ENCODE data around the gene SOD1. TPM values are rescaled to one million over a fixed set of nuclear protein-coding genes. Genes with fewer than 3 reads are reported as not detected.

The SOD1 gene
- total and polyA plus RNA-seq, 2 donors (not counting 1 experiment from before 2014, with no cell fraction given), result 91.2 to 123 TPM

DNA sequence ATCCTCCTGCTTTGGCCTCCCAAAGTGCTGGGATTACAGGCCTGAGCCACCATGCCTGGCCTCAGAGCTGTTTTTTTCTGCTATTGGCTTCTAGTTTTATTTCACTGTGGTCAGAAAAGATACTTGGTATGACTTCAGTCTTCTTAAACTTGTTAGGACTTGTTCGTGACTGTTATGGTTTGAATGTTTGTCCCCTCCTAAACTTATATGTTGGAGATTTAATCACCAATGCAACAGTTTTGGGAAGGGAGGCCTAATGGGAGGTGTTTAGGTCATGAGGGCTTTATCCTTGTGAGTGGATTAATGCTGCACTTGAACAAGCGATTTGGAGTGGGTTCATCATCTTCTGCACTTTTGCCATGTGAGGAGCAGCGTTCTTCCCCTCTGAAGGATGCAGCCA, 24.5 kb upstream of the SOD1 start:
- no peak overlapping the region for H3K4me2 ChIP-seq (replicated peaks; ENCODE audit: low read depth, low read length, poor library complexity, severe bottlenecking)
- H3K9ac ChIP-seq (ENCODE audit: low read length), result no peak overlapping the region
- no peaks in the 10 kb centered on the region for H3K4me1 Mint-ChIP-seq
- ATAC-seq (ENCODE audit: low read depth) (no peak), DNase-seq (no peak)
- peaks cover 4% of the 10 kb centered on the region for H3K27me3 Mint-ChIP-seq
- CTCF ChIA-PET, result no interaction called here
- no peaks in the 10 kb centered on the region for H3K36me3 ChIP-seq (replicated peaks in 1 of 2; ENCODE audit: control extremely low read depth in 1 of 2, control insufficient read depth in 1 of 2, extremely low read depth in 1 of 2, insufficient read depth in 2 of 2, low read length in 1 of 2)
- H3K27ac Mint-ChIP-seq, result no peak overlapping the region
- no peak overlapping the region for H2AFZ ChIP-seq (ENCODE audit: insufficient read depth, low read depth, low read length, poor library complexity, severe bottlenecking)
- WGBS (ENCODE audit: insufficient coverage), result no CpG with 5 or more reads among the region's 3 CpGs
- no peak for TF ChIP-seq EZH2 (IDR thresholded peaks at IDR 0.05; ENCODE audit: borderline replicate concordance, insufficient read depth, low read depth, low read length, poor library complexity, severe bottlenecking)
- TF ChIP-seq, protein P1, sequence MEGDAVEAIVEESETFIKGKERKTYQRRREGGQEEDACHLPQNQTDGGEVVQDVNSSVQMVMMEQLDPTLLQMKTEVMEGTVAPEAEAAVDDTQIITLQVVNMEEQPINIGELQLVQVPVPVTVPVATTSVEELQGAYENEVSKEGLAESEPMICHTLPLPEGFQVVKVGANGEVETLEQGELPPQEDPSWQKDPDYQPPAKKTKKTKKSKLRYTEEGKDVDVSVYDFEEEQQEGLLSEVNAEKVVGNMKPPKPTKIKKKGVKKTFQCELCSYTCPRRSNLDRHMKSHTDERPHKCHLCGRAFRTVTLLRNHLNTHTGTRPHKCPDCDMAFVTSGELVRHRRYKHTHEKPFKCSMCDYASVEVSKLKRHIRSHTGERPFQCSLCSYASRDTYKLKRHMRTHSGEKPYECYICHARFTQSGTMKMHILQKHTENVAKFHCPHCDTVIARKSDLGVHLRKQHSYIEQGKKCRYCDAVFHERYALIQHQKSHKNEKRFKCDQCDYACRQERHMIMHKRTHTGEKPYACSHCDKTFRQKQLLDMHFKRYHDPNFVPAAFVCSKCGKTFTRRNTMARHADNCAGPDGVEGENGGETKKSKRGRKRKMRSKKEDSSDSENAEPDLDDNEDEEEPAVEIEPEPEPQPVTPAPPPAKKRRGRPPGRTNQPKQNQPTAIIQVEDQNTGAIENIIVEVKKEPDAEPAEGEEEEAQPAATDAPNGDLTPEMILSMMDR (IDR thresholded peaks at IDR 0.05), result no peak
- POLR2A ChIA-PET, result no interaction called here
- H3K4me1 ChIP-seq (ENCODE audit: control insufficient read depth in 2 of 2, insufficient read depth in 2 of 2, low read length in 2 of 2), result no peaks in the 10 kb centered on the region
- H3K9me3 Mint-ChIP-seq (ENCODE audit: insufficient read depth), result peaks cover 5% of the 10 kb centered on the region
- no peaks in the 10 kb centered on the region for H4K20me1 ChIP-seq (ENCODE audit: control insufficient read depth, insufficient read depth, low read length, poor library complexity, severe bottlenecking)
- intact Hi-C loops (cut with micrococcal nuclease), result no loop called here
- no peaks in the 10 kb centered on the region for H3K27me3 ChIP-seq (replicated peaks in 1 of 4; ENCODE audit: control extremely low read depth in 1 of 4, control insufficient read depth in 3 of 4, insufficient read depth in 4 of 4, low read length in 3 of 4)
- no peaks in the 10 kb centered on the region for H3K79me2 ChIP-seq (ENCODE audit: control insufficient read depth, insufficient read depth, low read length)
- H3K4me3 Mint-ChIP-seq, result no peak overlapping the region
- H3K27ac ChIP-seq (ENCODE audit: low read length in 2 of 2), result no peak overlapping the region
- H3K9me3 ChIP-seq (ENCODE audit: control extremely low read depth in 1 of 3, control insufficient read depth in 2 of 3, insufficient read depth in 1 of 3, low read length in 2 of 3), result peaks cover 0 to 13% (median 9%) of the 10 kb centered on the region in 3 donors
- no peak overlapping the region for H3K4me3 ChIP-seq (ENCODE audit: control extremely low read depth in 1 of 5, extremely low read depth in 1 of 5, insufficient read depth in 1 of 5, low read depth in 2 of 5, low read length in 4 of 5)

DNA sequence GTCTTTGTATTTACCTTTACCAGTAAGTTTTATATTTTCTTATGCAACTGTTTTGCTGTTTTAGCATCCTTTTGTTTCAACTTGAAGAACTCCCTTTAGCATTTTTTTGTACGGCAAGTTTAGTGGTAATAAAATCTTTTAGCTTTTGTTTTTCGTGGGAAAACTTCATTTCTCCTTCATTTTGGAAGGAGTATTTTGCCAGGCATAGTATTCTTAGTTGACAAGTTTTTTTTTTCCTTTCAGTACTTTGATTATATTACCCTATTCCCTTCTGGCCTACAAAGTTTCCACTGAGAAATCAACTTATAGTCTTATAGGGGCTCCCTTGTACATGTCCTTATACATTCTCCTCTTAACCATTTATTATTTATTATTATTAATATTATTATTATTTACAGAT, 22.6 kb upstream of the SOD1 start:
- H3K79me2 ChIP-seq (ENCODE audit: control insufficient read depth, insufficient read depth, low read length), result no peaks in the 10 kb centered on the region
- DNase-seq, result no peak
- no peak for TF ChIP-seq EZH2 (IDR thresholded peaks at IDR 0.05; ENCODE audit: borderline replicate concordance, insufficient read depth, low read depth, low read length, poor library complexity, severe bottlenecking)
- TF ChIP-seq, protein P1 (IDR thresholded peaks at IDR 0.05), result no peak
- Mint-ChIP-seq H3K4me3 (no peak overlapping the region), H3K27ac (no peak overlapping the region), H3K27me3 (peaks cover 4% of the 10 kb centered on the region), H3K9me3 (ENCODE audit: insufficient read depth) (peaks cover 5% of the 10 kb centered on the region), H3K4me1 (no peaks in the 10 kb centered on the region)
- H4K20me1 ChIP-seq (ENCODE audit: control insufficient read depth, insufficient read depth, low read length, poor library complexity, severe bottlenecking), result no peaks in the 10 kb centered on the region
- H3K27ac ChIP-seq (ENCODE audit: low read length in 2 of 2), result no peak overlapping the region
- ATAC-seq (ENCODE audit: low read depth), result no peak
- H3K4me2 ChIP-seq (replicated peaks; ENCODE audit: low read depth, low read length, poor library complexity, severe bottlenecking), result no peak overlapping the region
- H3K9ac ChIP-seq (ENCODE audit: low read length), result no peak overlapping the region
- no peaks in the 10 kb centered on the region for H3K36me3 ChIP-seq (replicated peaks in 1 of 2; ENCODE audit: control extremely low read depth in 1 of 2, control insufficient read depth in 1 of 2, extremely low read depth in 1 of 2, insufficient read depth in 2 of 2, low read length in 1 of 2)
- H2AFZ ChIP-seq (ENCODE audit: insufficient read depth, low read depth, low read length, poor library complexity, severe bottlenecking), result no peak overlapping the region
- no peaks in the 10 kb centered on the region for H3K27me3 ChIP-seq (replicated peaks in 1 of 4; ENCODE audit: control extremely low read depth in 1 of 4, control insufficient read depth in 3 of 4, insufficient read depth in 4 of 4, low read length in 3 of 4)
- CTCF ChIA-PET, result no interaction called here
- intact Hi-C loops (cut with micrococcal nuclease), result no loop called here
- peaks cover 0 to 13% (median 9%) of the 10 kb centered on the region in 3 donors for H3K9me3 ChIP-seq (ENCODE audit: control extremely low read depth in 1 of 3, control insufficient read depth in 2 of 3, insufficient read depth in 1 of 3, low read length in 2 of 3)
- no peaks in the 10 kb centered on the region for H3K4me1 ChIP-seq (ENCODE audit: control insufficient read depth in 2 of 2, insufficient read depth in 2 of 2, low read length in 2 of 2)
- no peak overlapping the region for H3K4me3 ChIP-seq (ENCODE audit: control extremely low read depth in 1 of 5, extremely low read depth in 1 of 5, insufficient read depth in 1 of 5, low read depth in 2 of 5, low read length in 4 of 5)
- POLR2A ChIA-PET, result interaction anchor here (0.7 kb wide), 1 partner anchor 31 kb away, joined by 3 read pairs; no protein-coding TSS in a partner anchor
- no CpG with 5 or more reads among the region's 2 CpGs for WGBS (ENCODE audit: insufficient coverage)
